AG20443 (cell line): ENCODE data around the gene SLC4A3.

Experiments
- DNase-seq: peaks from one replicate; pipeline ENCODE4 v3.0.0; 2012; ENCODE audit warnings: low spot score, mixed read lengths

SLC4A3 gene

GRCh38 chr2:219627103-219628100 is at the start of gene SLC4A3:
Gene SLC4A3 (plus strand): TSS chr2:219627630. CDS start chr2:219627993, 363 bp downstream.
- DNase-seq, result peak; percentile 89

- peak; percentile 39 for DNase-seq
Measured at GRCh38 chr2:219578811-219579613, 48.4 kb upstream of the SLC4A3 start.

GRCh38 chr2:219581346-219581745 is 46.1 kb upstream of the SLC4A3 start:
- no peak for DNase-seq

GRCh38 chr2:219591091-219591490 is 36.3 kb upstream of the SLC4A3 start:
- no peak for DNase-seq

GRCh38 chr2:219592736-219593135 is 34.7 kb upstream of the SLC4A3 start:
- no peak for DNase-seq

GRCh38 chr2:219593154-219593553 is 34.3 kb upstream of the SLC4A3 start:
- DNase-seq, result no peak

- no peak for DNase-seq
Measured at GRCh38 chr2:219595256-219595655, 32.2 kb upstream of the SLC4A3 start.

GRCh38 chr2:219596954-219597551 is 30.4 kb upstream of the SLC4A3 start:
- DNase-seq, result no peak

GRCh38 chr2:219597552-219598307 is 29.7 kb upstream of the SLC4A3 start, which contains the start of gene STK11IP:
Gene STK11IP (plus strand): TSS chr2:219597857. CDS start chr2:219598120, 263 bp downstream.
- DNase-seq, result peak; percentile 99

- DNase-seq, result no peak
Measured at GRCh38 chr2:219598308-219599078, 28.9 kb upstream of the SLC4A3 start.

- DNase-seq, result no peak
Measured at GRCh38 chr2:219603771-219604170, 23.7 kb upstream of the SLC4A3 start.

GRCh38 chr2:219605607-219605954 is 21.8 kb upstream of the SLC4A3 start:
- DNase-seq, result no peak

GRCh38 chr2:219607931-219608330 is 19.5 kb upstream of the SLC4A3 start:
- no peak for DNase-seq

GRCh38 chr2:219608399-219608964 is 18.9 kb upstream of the SLC4A3 start:
- no peak for DNase-seq

- DNase-seq, result no peak
Measured at GRCh38 chr2:219609149-219609750, 18.2 kb upstream of the SLC4A3 start.

GRCh38 chr2:219611306-219611705 is 16.1 kb upstream of the SLC4A3 start:
- DNase-seq, result no peak

- DNase-seq, result no peak
Measured at GRCh38 chr2:219611866-219612576, 15.4 kb upstream of the SLC4A3 start.

- DNase-seq, result no peak
Measured at GRCh38 chr2:219612577-219613286, 14.7 kb upstream of the SLC4A3 start.
